Peyer's patch (tissue), 4 donors: ENCODE results near the gene DNAJB13.

Experiments
- POLR2A ChIP-seq, 2 donors: fragments of 450-650 bp; IDR thresholded peaks; one replicate each; pipeline ENCODE4 v1.5.1; 2017; ENCODE audit warnings: antibody characterized with exemption in 2 of 2, mild to moderate bottlenecking in 2 of 2, moderate library complexity in 2 of 2
- TF ChIP-seq, protein P1 (sequence below), 6 experiments: fragments of 450-650 bp in 4 of 6; fragments of 200-600 bp in 2 of 6; sonication (generic) in 1 of 6; IDR thresholded peaks; one replicate each; pipeline ENCODE4 v1.5.1; 2017 to 2019; ENCODE audit warnings: antibody characterized with exemption in 6 of 6, mild to moderate bottlenecking in 3 of 6, moderate library complexity in 1 of 6

DNA sequence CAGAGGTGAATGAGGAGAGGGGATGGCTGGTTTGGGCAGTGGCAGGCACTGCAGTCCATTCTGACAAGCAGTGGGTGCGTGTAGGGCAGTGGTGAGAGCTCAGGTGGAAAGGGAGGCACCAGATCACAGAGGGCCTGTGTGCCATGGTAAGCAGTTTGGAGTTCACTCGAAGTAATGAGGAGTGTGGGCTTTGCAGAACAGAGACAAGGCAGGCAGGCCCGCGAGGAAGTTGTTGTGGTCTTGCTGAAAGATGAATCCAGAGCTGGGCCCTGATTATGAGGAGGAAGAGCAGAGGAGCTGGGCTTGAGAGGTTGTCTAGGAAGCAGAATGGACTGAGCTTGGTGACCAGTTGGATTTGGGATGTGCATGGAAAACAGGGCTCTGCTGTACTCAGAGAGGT is 1.6 kb upstream of the DNAJB13 start:
- TF ChIP-seq, protein P1, sequence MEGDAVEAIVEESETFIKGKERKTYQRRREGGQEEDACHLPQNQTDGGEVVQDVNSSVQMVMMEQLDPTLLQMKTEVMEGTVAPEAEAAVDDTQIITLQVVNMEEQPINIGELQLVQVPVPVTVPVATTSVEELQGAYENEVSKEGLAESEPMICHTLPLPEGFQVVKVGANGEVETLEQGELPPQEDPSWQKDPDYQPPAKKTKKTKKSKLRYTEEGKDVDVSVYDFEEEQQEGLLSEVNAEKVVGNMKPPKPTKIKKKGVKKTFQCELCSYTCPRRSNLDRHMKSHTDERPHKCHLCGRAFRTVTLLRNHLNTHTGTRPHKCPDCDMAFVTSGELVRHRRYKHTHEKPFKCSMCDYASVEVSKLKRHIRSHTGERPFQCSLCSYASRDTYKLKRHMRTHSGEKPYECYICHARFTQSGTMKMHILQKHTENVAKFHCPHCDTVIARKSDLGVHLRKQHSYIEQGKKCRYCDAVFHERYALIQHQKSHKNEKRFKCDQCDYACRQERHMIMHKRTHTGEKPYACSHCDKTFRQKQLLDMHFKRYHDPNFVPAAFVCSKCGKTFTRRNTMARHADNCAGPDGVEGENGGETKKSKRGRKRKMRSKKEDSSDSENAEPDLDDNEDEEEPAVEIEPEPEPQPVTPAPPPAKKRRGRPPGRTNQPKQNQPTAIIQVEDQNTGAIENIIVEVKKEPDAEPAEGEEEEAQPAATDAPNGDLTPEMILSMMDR (IDR thresholded peaks at IDR 0.05), result no peak
- TF ChIP-seq POLR2A (IDR thresholded peaks at IDR 0.05), result no peak
